Activated T-cell treated with anti-CD3 and anti-CD28 coated beads, Interleukin-2, amount 50 U/mL, for 4 hours (primary cell): ENCODE measurements around the gene C1orf232. TPM values are rescaled to one million over a fixed set of nuclear protein-coding genes. Genes with fewer than 3 reads are reported as not detected.

Experiments
- ATAC-seq, 2 donors: fragments of 200-7000 bp; cut with Tn5 transposase; one replicate each; pipeline ENCODE4 v1.10.0; 2021
- DNase-seq: peaks from one replicate; pipeline ENCODE4 v3.0.0-alpha.2; 2020
- H3K27me3 Mint-ChIP-seq: one replicate; pipeline ENCODE4 v1.8.0; 2021; ENCODE audit warnings: low read depth, mixed read lengths
- H3K36me3 Mint-ChIP-seq: one replicate; pipeline ENCODE4 v1.8.0; 2022; ENCODE audit warnings: mixed read lengths; ENCODE audit not compliant: insufficient read depth
- H3K4me1 Mint-ChIP-seq: one replicate; pipeline ENCODE4 v1.8.0; 2021; ENCODE audit warnings: low read depth, mixed read lengths
- H3K4me3 Mint-ChIP-seq: one replicate; pipeline ENCODE4 v1.8.0; 2021; ENCODE audit warnings: mild to moderate bottlenecking, moderate library complexity, mixed read lengths
- H3K9me3 Mint-ChIP-seq: one replicate; pipeline ENCODE4 v1.8.0; 2021; ENCODE audit warnings: mixed read lengths
- total RNA-seq, 3 donors: library from RNA; stranded (reverse); gene quantifications; one replicate each; pipeline ENCODE4 v1.2.1, GENCODE V29; 2021

The C1orf232 gene
- total RNA-seq, 3 donors from 2014 or later: not detected

GRCh38 chr1:26166719-26167281 is 2.0 kb downstream of the C1orf232 start:
- H3K27me3 Mint-ChIP-seq: peaks cover 16% of the 10 kb centered on the region
- no peaks in the 10 kb centered on the region for H3K9me3 Mint-ChIP-seq
- H3K36me3 Mint-ChIP-seq: no peaks in the 10 kb centered on the region
- ATAC-seq: no peak
- peaks cover 20% of the 10 kb centered on the region for H3K4me1 Mint-ChIP-seq
- no peak overlapping the region for H3K4me3 Mint-ChIP-seq
- DNase-seq: no peak

- ATAC-seq (no peak), DNase-seq (no peak)
- Mint-ChIP-seq H3K36me3 (no peaks in the 10 kb centered on the region), H3K27me3 (peaks cover 21% of the 10 kb centered on the region), H3K4me3 (peak overlapping the region; percentile 50), H3K9me3 (no peaks in the 10 kb centered on the region), H3K4me1 (peaks cover 10% of the 10 kb centered on the region)
These were observed 3.6 kb downstream of the C1orf232 start for GRCh38 chr1:26164861-26165842.

- Mint-ChIP-seq H3K36me3 (no peaks in the 10 kb centered on the region), H3K27me3 (peaks cover 27% of the 10 kb centered on the region), H3K4me3 (peak overlapping the region; percentile 50), H3K9me3 (no peaks in the 10 kb centered on the region), H3K4me1 (peaks cover 8% of the 10 kb centered on the region)
- peak; percentile 72 to 76 for ATAC-seq
- DNase-seq: peak; percentile 48
These were observed 4.5 kb downstream of the C1orf232 start for GRCh38 chr1:26164036-26164860.

GRCh38 chr1:26163684-26164035 is 5.1 kb downstream of the C1orf232 start:
- no peaks in the 10 kb centered on the region for H3K36me3 Mint-ChIP-seq
- no peaks in the 10 kb centered on the region for H3K9me3 Mint-ChIP-seq
- DNase-seq (no peak), ATAC-seq (no peak)
- peaks cover 30% of the 10 kb centered on the region for H3K27me3 Mint-ChIP-seq
- peak overlapping the region; percentile 13 for H3K4me3 Mint-ChIP-seq
- peaks cover 6% of the 10 kb centered on the region for H3K4me1 Mint-ChIP-seq

GRCh38 chr1:26162220-26162709 is 6.5 kb downstream of the C1orf232 start:
- peak overlapping the region; percentile 65 for H3K4me3 Mint-ChIP-seq
- DNase-seq: no peak
- H3K4me1 Mint-ChIP-seq: peaks cover 6% of the 10 kb centered on the region
- H3K9me3 Mint-ChIP-seq: no peaks in the 10 kb centered on the region
- peaks cover 39% of the 10 kb centered on the region for H3K27me3 Mint-ChIP-seq
- no peaks in the 10 kb centered on the region for H3K36me3 Mint-ChIP-seq
- no peak for ATAC-seq

GRCh38 chr1:26161415-26162219 is 7.1 kb downstream of the C1orf232 start:
- H3K27me3 Mint-ChIP-seq: peaks cover 41% of the 10 kb centered on the region
- ATAC-seq (peak; percentile 69 to 75), DNase-seq (peak; percentile 26)
- no peaks in the 10 kb centered on the region for H3K36me3 Mint-ChIP-seq
- peak overlapping the region; percentile 65 for H3K4me3 Mint-ChIP-seq
- H3K9me3 Mint-ChIP-seq: no peaks in the 10 kb centered on the region
- peaks cover 9% of the 10 kb centered on the region for H3K4me1 Mint-ChIP-seq

GRCh38 chr1:26160527-26161414 is 8.0 kb downstream of the C1orf232 start:
- DNase-seq (no peak), ATAC-seq (no peak)
- Mint-ChIP-seq H3K9me3 (no peaks in the 10 kb centered on the region), H3K36me3 (no peaks in the 10 kb centered on the region), H3K4me1 (peaks cover 9% of the 10 kb centered on the region), H3K4me3 (no peak overlapping the region), H3K27me3 (peaks cover 47% of the 10 kb centered on the region)

- H3K9me3 Mint-ChIP-seq: no peaks in the 10 kb centered on the region
- ATAC-seq: no peak
- H3K27me3 Mint-ChIP-seq: peaks cover 53% of the 10 kb centered on the region
- peaks cover 9% of the 10 kb centered on the region for H3K4me1 Mint-ChIP-seq
- DNase-seq: no peak
- H3K36me3 Mint-ChIP-seq: no peaks in the 10 kb centered on the region
- H3K4me3 Mint-ChIP-seq: no peak overlapping the region
These were observed 9.1 kb downstream of the C1orf232 start for GRCh38 chr1:26159743-26160039.

- Mint-ChIP-seq H3K27me3 (peaks cover 53% of the 10 kb centered on the region), H3K36me3 (no peaks in the 10 kb centered on the region), H3K9me3 (no peaks in the 10 kb centered on the region), H3K4me3 (no peak within 1 kb of the TSS), H3K4me1 (peaks cover 9% of the 10 kb centered on the region)
- no peak for ATAC-seq
- DNase-seq: no peak
These were observed 9.6 kb downstream of the C1orf232 start, which contains the start of gene FAM110D for GRCh38 chr1:26158908-26159742. Gene FAM110D (plus strand): TSS chr1:26159079. CDS start chr1:26161292, 2,213 bp downstream.

GRCh38 chr1:26158271-26158907 is 10.4 kb downstream of the C1orf232 start:
- H3K4me1 Mint-ChIP-seq: peaks cover 7% of the 10 kb centered on the region
- ATAC-seq (no peak), DNase-seq (no peak)
- H3K9me3 Mint-ChIP-seq: no peaks in the 10 kb centered on the region
- H3K4me3 Mint-ChIP-seq: no peak overlapping the region
- H3K36me3 Mint-ChIP-seq: no peaks in the 10 kb centered on the region
- H3K27me3 Mint-ChIP-seq: peaks cover 48% of the 10 kb centered on the region

- DNase-seq (no peak), ATAC-seq (peak; percentile 14 to 20)
- Mint-ChIP-seq H3K36me3 (no peaks in the 10 kb centered on the region), H3K9me3 (no peaks in the 10 kb centered on the region), H3K27me3 (peaks cover 37% of the 10 kb centered on the region), H3K4me1 (peaks cover 3% of the 10 kb centered on the region), H3K4me3 (no peak overlapping the region)
These were observed 12.3 kb downstream of the C1orf232 start for GRCh38 chr1:26156285-26157038.
